ENCODE measurements around the gene PWP1. TPM values are rescaled to one million over a fixed set of nuclear protein-coding genes. Genes with fewer than 3 reads are reported as not detected.
"Not testable (repeated sequence)": the region's sequence is repeated elsewhere in the genome, so short reads cannot be mapped to it uniquely, and the experiment has no call there.

The PWP1 gene
- total RNA-seq, 1 donor from 2014 or later, result 99.4 TPM

DNA sequence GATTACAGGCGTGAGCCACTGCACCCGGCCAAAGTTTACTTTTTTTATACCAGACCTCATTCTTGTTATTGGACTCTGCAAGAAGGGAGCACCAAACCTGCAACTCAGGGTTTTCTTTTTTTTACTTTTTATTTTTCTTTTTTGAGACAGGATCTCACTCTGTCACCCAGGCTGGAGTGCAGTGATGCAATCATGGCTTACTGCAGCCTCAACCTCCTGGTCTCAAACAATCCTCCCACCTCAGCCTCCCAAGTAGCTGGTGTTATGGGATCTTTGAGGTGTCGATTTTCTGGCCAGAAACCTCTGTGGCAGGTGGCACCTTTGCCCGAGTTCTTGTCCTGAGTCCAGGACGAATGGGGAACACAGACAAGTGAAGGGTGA lies 4.2 kb upstream of the PWP1 start:
- TF ChIP-seq, protein P1, sequence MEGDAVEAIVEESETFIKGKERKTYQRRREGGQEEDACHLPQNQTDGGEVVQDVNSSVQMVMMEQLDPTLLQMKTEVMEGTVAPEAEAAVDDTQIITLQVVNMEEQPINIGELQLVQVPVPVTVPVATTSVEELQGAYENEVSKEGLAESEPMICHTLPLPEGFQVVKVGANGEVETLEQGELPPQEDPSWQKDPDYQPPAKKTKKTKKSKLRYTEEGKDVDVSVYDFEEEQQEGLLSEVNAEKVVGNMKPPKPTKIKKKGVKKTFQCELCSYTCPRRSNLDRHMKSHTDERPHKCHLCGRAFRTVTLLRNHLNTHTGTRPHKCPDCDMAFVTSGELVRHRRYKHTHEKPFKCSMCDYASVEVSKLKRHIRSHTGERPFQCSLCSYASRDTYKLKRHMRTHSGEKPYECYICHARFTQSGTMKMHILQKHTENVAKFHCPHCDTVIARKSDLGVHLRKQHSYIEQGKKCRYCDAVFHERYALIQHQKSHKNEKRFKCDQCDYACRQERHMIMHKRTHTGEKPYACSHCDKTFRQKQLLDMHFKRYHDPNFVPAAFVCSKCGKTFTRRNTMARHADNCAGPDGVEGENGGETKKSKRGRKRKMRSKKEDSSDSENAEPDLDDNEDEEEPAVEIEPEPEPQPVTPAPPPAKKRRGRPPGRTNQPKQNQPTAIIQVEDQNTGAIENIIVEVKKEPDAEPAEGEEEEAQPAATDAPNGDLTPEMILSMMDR (IDR thresholded peaks at IDR 0.05; ENCODE audit: insufficient read depth, low read length, poor library complexity, severe bottlenecking), result no peak
- H3K36me3 ChIP-seq (ENCODE audit: control insufficient read depth, insufficient read depth, low read length), result no peaks in the 10 kb centered on the region
- no peak overlapping the region for H3K4me3 ChIP-seq (ENCODE audit: low read depth, low read length)
- peaks cover 19% of the 10 kb centered on the region for H3K27me3 ChIP-seq (ENCODE audit: control insufficient read depth, insufficient read depth, low read length)
- no peak for DNase-seq (ENCODE audit: low read depth)

DNA sequence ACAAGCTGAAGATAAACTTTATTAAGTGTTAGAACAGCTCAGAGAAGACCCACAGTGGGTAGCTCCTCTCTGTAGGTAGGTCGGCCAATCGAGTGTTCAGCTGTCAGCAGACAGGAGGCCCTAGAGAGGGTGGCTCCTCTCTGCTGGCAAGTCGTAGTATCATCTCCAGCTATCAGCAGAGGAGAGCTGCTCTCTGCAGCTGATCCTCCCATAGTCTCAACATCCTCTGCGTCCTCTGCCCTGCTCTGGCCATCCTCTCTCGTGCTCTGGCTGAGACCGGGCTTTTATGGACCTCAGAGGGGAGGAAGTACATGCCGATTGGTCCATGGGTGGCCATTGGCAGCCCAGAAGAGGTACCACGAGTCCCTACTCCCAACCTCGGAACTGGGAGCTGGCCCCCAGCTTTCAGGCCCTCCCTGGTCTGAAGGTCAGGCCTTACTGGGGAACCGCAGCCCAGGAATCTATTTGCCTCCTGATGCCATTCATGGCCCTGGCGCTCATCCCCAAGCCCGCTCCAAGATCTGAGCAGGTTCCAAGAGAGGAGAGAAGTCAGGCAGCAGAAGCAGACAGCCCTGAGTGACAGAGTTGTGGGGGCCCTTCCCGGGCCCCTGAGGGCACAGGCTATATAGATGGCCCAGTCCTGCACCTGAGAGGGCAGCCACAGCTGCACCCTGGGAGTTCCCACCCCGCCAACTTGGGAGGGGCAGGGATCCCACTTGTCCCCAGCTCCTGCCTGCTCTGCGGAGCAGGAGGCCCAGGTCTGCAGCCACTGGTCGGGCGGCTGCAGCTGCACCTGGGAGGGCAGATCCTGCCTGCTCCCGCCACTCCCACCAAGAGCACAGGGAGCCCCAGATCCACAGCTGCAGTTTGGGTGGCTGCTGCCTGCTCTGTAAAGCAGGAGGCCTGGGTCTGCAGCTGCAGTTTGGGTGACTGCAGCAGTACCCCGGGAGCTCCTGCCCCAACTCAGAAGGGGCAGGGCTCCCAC lies 3.5 kb upstream of the PWP1 start:
- Histone ChIP-seq H3K36me3 (ENCODE audit: control insufficient read depth, insufficient read depth, low read length) (no peaks in the 10 kb centered on the region), H3K27me3 (ENCODE audit: control insufficient read depth, insufficient read depth, low read length) (peaks cover 17% of the 10 kb centered on the region), H3K4me3 (ENCODE audit: low read depth, low read length) (no peak overlapping the region)
- DNase-seq (ENCODE audit: low read depth), result no peak
- TF ChIP-seq, protein P1 (IDR thresholded peaks at IDR 0.05; ENCODE audit: insufficient read depth, low read length, poor library complexity, severe bottlenecking), result no peak

DNA sequence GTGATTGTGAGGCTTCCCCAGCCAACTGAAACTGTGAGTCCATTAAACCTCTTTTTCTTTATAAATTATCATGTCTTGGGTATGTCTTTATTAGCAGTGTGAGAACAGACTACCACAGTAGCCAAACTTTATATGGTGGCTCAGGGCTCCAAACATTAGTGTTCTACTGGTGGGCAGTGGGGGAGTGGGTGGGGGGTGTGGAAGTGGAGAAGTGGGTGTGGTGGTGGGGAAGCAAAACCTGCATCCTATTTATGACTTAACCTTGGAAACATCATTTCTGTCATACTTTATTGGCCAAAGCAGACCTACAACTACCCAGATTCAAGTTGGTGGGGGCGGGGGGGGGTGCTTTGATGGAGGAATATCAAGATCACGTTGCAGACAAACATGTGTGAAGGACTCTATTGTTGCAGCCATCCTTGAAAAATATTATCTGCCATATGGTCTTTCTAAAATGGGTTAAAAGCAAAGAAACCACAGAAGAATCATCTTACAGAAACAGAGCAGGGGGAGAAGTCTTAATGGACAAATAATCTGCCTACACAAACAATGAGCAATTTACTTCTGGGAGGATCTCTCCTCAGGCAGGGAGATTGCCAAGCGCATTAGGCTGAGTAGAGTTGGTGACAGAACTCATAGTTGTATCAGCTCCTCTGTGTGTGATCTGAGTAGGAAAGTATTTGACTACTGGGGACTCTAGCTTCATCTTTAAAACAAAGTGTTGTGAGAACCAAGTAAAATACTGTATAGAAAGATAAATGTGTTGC lies 1.4 kb upstream of the PWP1 start:
- no peaks in the 10 kb centered on the region for H3K36me3 ChIP-seq (ENCODE audit: control insufficient read depth, insufficient read depth, low read length)
- H3K4me3 ChIP-seq (ENCODE audit: low read depth, low read length), result no peak overlapping the region
- peaks cover 2% of the 10 kb centered on the region for H3K27me3 ChIP-seq (ENCODE audit: control insufficient read depth, insufficient read depth, low read length)
- DNase-seq (ENCODE audit: low read depth), result no peak
- TF ChIP-seq, protein P1 (IDR thresholded peaks at IDR 0.05; ENCODE audit: insufficient read depth, low read length, poor library complexity, severe bottlenecking), result no peak

DNA sequence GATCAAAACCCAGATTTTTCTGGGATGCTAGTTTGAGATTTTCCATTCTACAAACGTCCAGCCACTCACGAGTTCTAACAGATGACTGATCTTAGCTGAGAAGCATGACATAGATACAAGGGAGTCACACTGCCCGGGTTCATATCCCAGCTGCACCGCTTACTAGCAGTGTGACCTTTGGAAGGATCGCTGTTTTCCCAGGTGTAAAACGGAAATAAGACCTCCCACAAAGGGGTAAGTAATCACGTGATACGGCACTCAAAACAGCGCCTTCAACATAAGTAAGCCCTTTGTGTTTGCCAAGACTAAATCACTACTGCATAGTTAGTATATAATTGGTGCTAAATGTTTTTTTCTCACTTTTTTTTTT lies 624 bp upstream of the PWP1 start:
- TF ChIP-seq, protein P1 (IDR thresholded peaks at IDR 0.05; ENCODE audit: insufficient read depth, low read length, poor library complexity, severe bottlenecking), result no peak
- peak overlapping the region; percentile 85 for H3K4me3 ChIP-seq (ENCODE audit: low read depth, low read length)
- no peaks in the 10 kb centered on the region for H3K27me3 ChIP-seq (ENCODE audit: control insufficient read depth, insufficient read depth, low read length)
- H3K36me3 ChIP-seq (ENCODE audit: control insufficient read depth, insufficient read depth, low read length), result no peaks in the 10 kb centered on the region
- DNase-seq (ENCODE audit: low read depth), result no peak

DNA sequence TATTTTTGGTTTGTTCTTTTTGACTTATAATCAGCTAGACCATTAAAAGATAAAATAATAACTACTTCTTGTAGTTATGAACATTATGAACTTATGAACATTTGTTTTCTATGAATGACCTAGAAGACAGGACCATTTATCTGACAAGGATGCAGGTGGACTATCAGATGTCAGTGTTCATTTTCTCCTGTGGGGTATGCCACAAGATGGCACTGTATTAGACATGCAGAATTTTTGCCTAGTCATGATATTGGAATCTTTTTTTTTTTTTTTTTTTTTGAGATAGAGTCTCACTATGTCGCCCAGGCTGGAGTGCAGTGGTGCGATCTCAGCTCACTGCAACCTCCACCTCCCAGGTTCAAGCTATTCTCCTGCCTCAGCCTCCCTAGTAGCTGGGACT lies 10.2 kb downstream of the PWP1 start:
- not testable (repeated sequence) for H3K36me3 ChIP-seq (ENCODE audit: control insufficient read depth, insufficient read depth, low read length); DNase-seq (ENCODE audit: low read depth); H3K4me3 ChIP-seq (ENCODE audit: low read depth, low read length); H3K27me3 ChIP-seq (ENCODE audit: control insufficient read depth, insufficient read depth, low read length)
- TF ChIP-seq, protein P1 (IDR thresholded peaks at IDR 0.05; ENCODE audit: insufficient read depth, low read length, poor library complexity, severe bottlenecking), result peak; percentile 31
